CD4-positive, alpha-beta memory T cell (primary cell): Measurements from ENCODE around the gene PTPRT. TPM values are rescaled to one million over a fixed set of nuclear protein-coding genes. Genes with fewer than 3 reads are reported as not detected.
"Not testable (repeated sequence)": the region's sequence is repeated elsewhere in the genome, so short reads cannot be mapped to it uniquely, and the experiment has no call there.

Experiments used
- CTCF ChIA-PET: fragments of 350-600 bp; sonication (Branson Sonifier 250); formaldehyde crosslinking; loops from one replicate; lab custom pipeline; 2021; ENCODE audit warnings: inconsistent platforms; ENCODE audit not compliant: partially characterized antibody; lab: Charles Lee
- POLR2A ChIA-PET: fragments of 350-600 bp; sonication (Branson Sonifier 250); formaldehyde crosslinking; loops from one replicate; lab custom pipeline; 2021; ENCODE audit not compliant: partially characterized antibody; lab: Charles Lee
- DNase-seq, 5 donors: peaks; one replicate each; pipeline versions ENCODE4 v3.0.0 to v3.0.0-alpha.2; 2020 to 2022; ENCODE audit warnings: mixed read lengths in 1 of 5
- H3K27ac ChIP-seq: one replicate; pipeline ENCODE4 v1.7.0; 2013; ENCODE audit warnings: low read depth, low read length
- H3K27me3 ChIP-seq: 2 replicates; pipeline ENCODE4 v1.7.0; 2013; ENCODE audit warnings: mild to moderate bottlenecking, low read length, moderate library complexity; ENCODE audit not compliant: insufficient read depth
- H3K36me3 ChIP-seq: 2 replicates; pipeline ENCODE4 v1.7.0; 2013; ENCODE audit warnings: mild to moderate bottlenecking, low read length, moderate library complexity; ENCODE audit not compliant: insufficient read depth
- H3K4me1 ChIP-seq: 2 replicates; pipeline ENCODE4 v1.7.0; 2013; ENCODE audit warnings: mild to moderate bottlenecking, low read length, moderate library complexity; ENCODE audit not compliant: insufficient read depth
- H3K4me3 ChIP-seq, 2 donors: one replicate each; pipeline ENCODE4 v1.7.0; 2013; ENCODE audit warnings: low read length in 2 of 2, mild to moderate bottlenecking in 1 of 2
- H3K9me3 ChIP-seq, 2 donors: one replicate each; pipeline ENCODE4 v1.7.0; 2013; ENCODE audit warnings: low read length in 2 of 2, control low read depth in 1 of 2; ENCODE audit not compliant: control insufficient read depth in 1 of 2
- H3K27ac Mint-ChIP-seq, 7 donors: one replicate each; pipeline ENCODE4 v1.8.0; 2020 to 2021; ENCODE audit warnings: mixed read lengths in 7 of 7, mild to moderate bottlenecking in 6 of 7, inconsistent platforms in 3 of 7, moderate library complexity in 3 of 7
- H3K27me3 Mint-ChIP-seq, 2 donors: one replicate each; pipeline ENCODE4 v1.8.0; 2020 to 2021; ENCODE audit warnings: mixed read lengths in 2 of 2
- H3K36me3 Mint-ChIP-seq, 2 donors: one replicate each; pipeline ENCODE4 v1.8.0; 2020 to 2021; ENCODE audit warnings: mixed read lengths in 2 of 2, inconsistent platforms in 1 of 2, mild to moderate bottlenecking in 1 of 2
- H3K4me1 Mint-ChIP-seq, 4 donors: one replicate each; pipeline ENCODE4 v1.8.0; 2020 to 2021; ENCODE audit warnings: mixed read lengths in 4 of 4, mild to moderate bottlenecking in 1 of 4
- H3K4me3 Mint-ChIP-seq, 8 donors: one replicate each; pipeline ENCODE4 v1.8.0; 2020 to 2021; ENCODE audit warnings: mixed read lengths in 8 of 8, mild to moderate bottlenecking in 7 of 8, moderate library complexity in 6 of 8, inconsistent platforms in 3 of 8
- H3K9me3 Mint-ChIP-seq, 8 donors: one replicate each; pipeline ENCODE4 v1.8.0; 2020 to 2021; ENCODE audit warnings: mixed read lengths in 8 of 8, mild to moderate bottlenecking in 5 of 8, inconsistent platforms in 3 of 8, moderate library complexity in 1 of 8
- intact Hi-C: fragments of 100-400 bp; cut with micrococcal nuclease; formaldehyde crosslinking; loops from one replicate; pipeline ENCODE4 v1.15.1; 2023
- polyA plus RNA-seq, 2 donors: library from polyadenylated mRNA; unstranded; fragments of 300-500 nt; fragmentation: Illumina TruSeq; gene quantifications; one replicate each; pipeline ENCODE4 v1.2.3, GENCODE V29; 2021
- total RNA-seq, 2 experiments: library from RNA; stranded (reverse); gene quantifications; one replicate each; pipeline ENCODE4 v1.2.3, GENCODE V29; 2021

The PTPRT gene
- total and polyA plus RNA-seq, 4 experiments from 2014 or later = not detected

DNA sequence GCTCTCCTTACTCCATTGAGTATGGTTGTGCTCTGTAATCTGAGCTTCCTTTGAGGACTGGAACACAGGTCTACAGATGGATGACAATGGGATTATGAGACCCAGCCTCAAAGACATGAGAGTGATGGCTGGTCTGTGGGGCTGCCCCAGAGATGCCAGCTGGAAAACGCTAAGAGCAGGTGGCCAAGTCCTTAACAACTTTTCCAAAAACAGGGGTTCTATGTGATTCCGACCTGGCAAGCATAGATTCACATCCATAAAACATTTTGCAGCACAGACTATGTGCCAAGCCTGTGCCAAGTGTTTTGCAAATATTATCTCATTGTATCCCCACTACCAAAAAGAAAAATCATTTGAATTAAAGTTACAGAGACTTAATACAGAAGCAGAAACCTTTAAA is 270.4 kb downstream of the PTPRT start:
- Histone ChIP-seq H3K27ac (no peak overlapping the region), H3K4me3 (no peak overlapping the region), H3K36me3 (no peaks in the 10 kb centered on the region), H3K4me1 (no peaks in the 10 kb centered on the region), H3K27me3 (no peaks in the 10 kb centered on the region), H3K9me3 (no peaks in the 10 kb centered on the region)
- no peaks in the 10 kb centered on the region for H3K4me1 Mint-ChIP-seq
- no peak for DNase-seq
- no peaks in the 10 kb centered on the region for H3K27me3 Mint-ChIP-seq
- ChIA-PET CTCF (no interaction called here), POLR2A (no interaction called here)
- no peak overlapping the region for H3K27ac Mint-ChIP-seq
- no peak overlapping the region for H3K4me3 Mint-ChIP-seq
- peaks cover 0 to 17% (median 8%) of the 10 kb centered on the region in 8 donors for H3K9me3 Mint-ChIP-seq
- H3K36me3 Mint-ChIP-seq = no peaks in the 10 kb centered on the region
- intact Hi-C loops = no loop called here

GRCh38 chr20:42915081-42915480 is 274.6 kb downstream of the PTPRT start:
- intact Hi-C loops = no loop called here
- no peak overlapping the region for H3K4me3 ChIP-seq
- H3K36me3 ChIP-seq = no peaks in the 10 kb centered on the region
- Mint-ChIP-seq H3K9me3 (peaks cover 0 to 11% (median 7%) of the 10 kb centered on the region in 8 donors), H3K36me3 (no peaks in the 10 kb centered on the region), H3K27ac (no peak overlapping the region), H3K4me1 (no peaks in the 10 kb centered on the region), H3K4me3 (no peak overlapping the region), H3K27me3 (no peaks in the 10 kb centered on the region)
- POLR2A ChIA-PET = no interaction called here
- no peaks in the 10 kb centered on the region for H3K27me3 ChIP-seq
- DNase-seq = no peak
- H3K9me3 ChIP-seq = no peaks in the 10 kb centered on the region
- no peak overlapping the region for H3K27ac ChIP-seq
- no peaks in the 10 kb centered on the region for H3K4me1 ChIP-seq
- CTCF ChIA-PET = no interaction called here

DNA sequence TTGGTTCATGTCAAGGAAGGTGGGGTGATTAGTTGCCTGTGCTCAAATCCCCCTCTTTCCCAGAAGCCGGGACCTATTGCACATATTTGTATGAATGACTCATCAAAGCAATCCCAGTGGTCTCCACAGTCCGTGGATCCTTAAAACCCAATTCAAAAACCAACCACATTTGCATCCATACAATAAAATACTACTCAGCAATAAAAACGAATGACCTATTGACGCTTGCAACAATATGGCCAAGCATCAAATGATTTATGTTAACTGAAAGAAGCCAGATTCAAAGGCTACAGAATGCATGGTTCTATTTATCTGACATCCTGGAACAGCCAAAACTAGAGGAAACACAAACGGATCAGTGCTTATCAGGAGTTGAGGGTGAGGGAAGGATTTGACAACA is 275.4 kb downstream of the PTPRT start:
- Histone ChIP-seq H3K27ac (no peak overlapping the region), H3K36me3 (no peaks in the 10 kb centered on the region), H3K9me3 (no peaks in the 10 kb centered on the region), H3K27me3 (no peaks in the 10 kb centered on the region), H3K4me1 (no peaks in the 10 kb centered on the region), H3K4me3 (no peak overlapping the region)
- H3K36me3 Mint-ChIP-seq = no peaks in the 10 kb centered on the region
- H3K4me3 Mint-ChIP-seq = no peak overlapping the region
- no peak for DNase-seq
- ChIA-PET POLR2A (no interaction called here), CTCF (no interaction called here)
- no peak overlapping the region for H3K27ac Mint-ChIP-seq
- intact Hi-C loops = no loop called here
- H3K4me1 Mint-ChIP-seq = no peaks in the 10 kb centered on the region
- no peaks in the 10 kb centered on the region for H3K27me3 Mint-ChIP-seq
- H3K9me3 Mint-ChIP-seq = peaks cover 0 to 11% (median 7%) of the 10 kb centered on the region in 8 donors

DNA sequence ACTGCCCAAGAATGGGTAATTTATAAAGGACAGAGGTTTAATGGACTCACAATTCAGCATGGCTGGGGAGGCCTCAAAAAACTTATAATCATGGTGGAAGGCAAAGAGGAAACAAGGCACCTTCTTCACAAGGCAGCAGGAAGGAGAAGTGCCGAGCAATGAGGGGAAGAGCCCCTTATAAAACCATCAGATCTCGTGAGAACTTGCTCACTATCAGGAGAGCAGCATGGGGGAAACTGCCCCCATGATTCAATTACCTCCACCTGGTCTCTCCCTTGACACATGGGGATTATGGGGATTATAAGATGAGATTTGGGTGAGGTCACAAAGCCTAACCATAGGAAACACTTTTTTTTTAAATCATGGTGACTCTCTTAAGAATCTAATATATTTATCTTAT is 278.9 kb downstream of the PTPRT start:
- H3K9me3 Mint-ChIP-seq, CTCF ChIA-PET, H3K27me3 Mint-ChIP-seq, H3K4me1 ChIP-seq, H3K4me1 Mint-ChIP-seq, H3K27ac Mint-ChIP-seq, POLR2A ChIA-PET, H3K9me3 ChIP-seq, DNase-seq, H3K4me3 ChIP-seq, H3K36me3 Mint-ChIP-seq, H3K27ac ChIP-seq, H3K27me3 ChIP-seq, H3K4me3 Mint-ChIP-seq, intact Hi-C loops, H3K36me3 ChIP-seq: not testable (repeated sequence)

DNA sequence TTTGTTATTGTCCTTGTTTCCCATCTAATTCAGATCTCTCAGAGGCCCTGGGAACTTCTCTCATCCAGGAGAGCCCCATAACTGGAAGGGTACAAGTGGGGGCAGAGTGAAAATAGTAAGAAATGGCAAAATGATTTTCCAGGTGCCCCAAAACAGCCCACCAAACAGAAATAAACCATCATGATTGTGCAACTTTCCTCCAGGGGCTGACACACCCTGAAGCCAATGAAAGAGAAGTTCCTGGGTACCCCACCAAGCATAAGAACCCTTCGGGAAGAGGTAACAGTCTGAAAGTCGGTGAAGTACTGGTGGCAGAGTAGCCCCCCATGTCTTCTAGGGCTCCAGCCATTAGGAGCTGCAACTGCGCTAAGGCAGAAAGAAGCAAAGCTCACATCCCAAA is 282.0 kb downstream of the PTPRT start:
- Histone ChIP-seq H3K4me1 (no peaks in the 10 kb centered on the region), H3K4me3 (no peak overlapping the region), H3K36me3 (no peaks in the 10 kb centered on the region), H3K9me3 (no peaks in the 10 kb centered on the region), H3K27ac (no peak overlapping the region), H3K27me3 (no peaks in the 10 kb centered on the region)
- Mint-ChIP-seq H3K9me3 (peaks cover 0 to 10% (median 3%) of the 10 kb centered on the region in 8 donors), H3K27me3 (no peaks in the 10 kb centered on the region), H3K4me3 (no peak overlapping the region), H3K36me3 (no peaks in the 10 kb centered on the region), H3K4me1 (no peaks in the 10 kb centered on the region), H3K27ac (peak overlapping the region in 1 of 7 donors; percentile 54)
- CTCF ChIA-PET = no interaction called here
- POLR2A ChIA-PET = no interaction called here
- no peak for DNase-seq
- intact Hi-C loops = no loop called here

- Histone ChIP-seq H3K4me1 (no peaks in the 10 kb centered on the region), H3K27me3 (no peaks in the 10 kb centered on the region), H3K4me3 (no peak overlapping the region), H3K9me3 (no peaks in the 10 kb centered on the region), H3K27ac (no peak overlapping the region), H3K36me3 (no peaks in the 10 kb centered on the region)
- Mint-ChIP-seq H3K4me3 (no peak overlapping the region), H3K4me1 (no peaks in the 10 kb centered on the region), H3K36me3 (no peaks in the 10 kb centered on the region), H3K27me3 (no peaks in the 10 kb centered on the region), H3K9me3 (peaks cover 0 to 11% (median 4%) of the 10 kb centered on the region in 8 donors), H3K27ac (no peak overlapping the region)
- ChIA-PET POLR2A (no interaction called here), CTCF (no interaction called here)
- no peak for DNase-seq
- intact Hi-C loops = no loop called here
Observed at GRCh38 chr20:42906120-42906519, 283.6 kb downstream of the PTPRT start.

GRCh38 chr20:42902509-42902908 is 287.2 kb downstream of the PTPRT start:
- Histone ChIP-seq H3K4me1 (no peaks in the 10 kb centered on the region), H3K9me3 (no peaks in the 10 kb centered on the region), H3K27ac (no peak overlapping the region), H3K36me3 (no peaks in the 10 kb centered on the region), H3K4me3 (no peak overlapping the region), H3K27me3 (no peaks in the 10 kb centered on the region)
- intact Hi-C loops = no loop called here
- Mint-ChIP-seq H3K36me3 (no peaks in the 10 kb centered on the region), H3K4me1 (no peaks in the 10 kb centered on the region), H3K27ac (no peak overlapping the region), H3K9me3 (peaks cover 0 to 14% (median 5%) of the 10 kb centered on the region in 8 donors), H3K27me3 (no peaks in the 10 kb centered on the region), H3K4me3 (no peak overlapping the region)
- CTCF ChIA-PET = no interaction called here
- DNase-seq = no peak
- POLR2A ChIA-PET = no interaction called here
